NCI-H1930 (cell line): ENCODE data around the gene CACNA2D4.
"Not testable (repeated sequence)": the region's sequence is repeated elsewhere in the genome, so short reads cannot be mapped to it uniquely, and the experiment has no call there.

Experiments
- DNase-seq, 2 experiments: peaks; one replicate each; lab custom pipeline; 2025; lab: John Stamatoyannopoulos, UW

The CACNA2D4 gene, protein sequence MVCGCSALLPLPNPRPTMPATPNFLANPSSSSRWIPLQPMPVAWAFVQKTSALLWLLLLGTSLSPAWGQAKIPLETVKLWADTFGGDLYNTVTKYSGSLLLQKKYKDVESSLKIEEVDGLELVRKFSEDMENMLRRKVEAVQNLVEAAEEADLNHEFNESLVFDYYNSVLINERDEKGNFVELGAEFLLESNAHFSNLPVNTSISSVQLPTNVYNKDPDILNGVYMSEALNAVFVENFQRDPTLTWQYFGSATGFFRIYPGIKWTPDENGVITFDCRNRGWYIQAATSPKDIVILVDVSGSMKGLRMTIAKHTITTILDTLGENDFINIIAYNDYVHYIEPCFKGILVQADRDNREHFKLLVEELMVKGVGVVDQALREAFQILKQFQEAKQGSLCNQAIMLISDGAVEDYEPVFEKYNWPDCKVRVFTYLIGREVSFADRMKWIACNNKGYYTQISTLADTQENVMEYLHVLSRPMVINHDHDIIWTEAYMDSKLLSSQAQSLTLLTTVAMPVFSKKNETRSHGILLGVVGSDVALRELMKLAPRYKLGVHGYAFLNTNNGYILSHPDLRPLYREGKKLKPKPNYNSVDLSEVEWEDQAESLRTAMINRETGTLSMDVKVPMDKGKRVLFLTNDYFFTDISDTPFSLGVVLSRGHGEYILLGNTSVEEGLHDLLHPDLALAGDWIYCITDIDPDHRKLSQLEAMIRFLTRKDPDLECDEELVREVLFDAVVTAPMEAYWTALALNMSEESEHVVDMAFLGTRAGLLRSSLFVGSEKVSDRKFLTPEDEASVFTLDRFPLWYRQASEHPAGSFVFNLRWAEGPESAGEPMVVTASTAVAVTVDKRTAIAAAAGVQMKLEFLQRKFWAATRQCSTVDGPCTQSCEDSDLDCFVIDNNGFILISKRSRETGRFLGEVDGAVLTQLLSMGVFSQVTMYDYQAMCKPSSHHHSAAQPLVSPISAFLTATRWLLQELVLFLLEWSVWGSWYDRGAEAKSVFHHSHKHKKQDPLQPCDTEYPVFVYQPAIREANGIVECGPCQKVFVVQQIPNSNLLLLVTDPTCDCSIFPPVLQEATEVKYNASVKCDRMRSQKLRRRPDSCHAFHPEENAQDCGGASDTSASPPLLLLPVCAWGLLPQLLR

DNA sequence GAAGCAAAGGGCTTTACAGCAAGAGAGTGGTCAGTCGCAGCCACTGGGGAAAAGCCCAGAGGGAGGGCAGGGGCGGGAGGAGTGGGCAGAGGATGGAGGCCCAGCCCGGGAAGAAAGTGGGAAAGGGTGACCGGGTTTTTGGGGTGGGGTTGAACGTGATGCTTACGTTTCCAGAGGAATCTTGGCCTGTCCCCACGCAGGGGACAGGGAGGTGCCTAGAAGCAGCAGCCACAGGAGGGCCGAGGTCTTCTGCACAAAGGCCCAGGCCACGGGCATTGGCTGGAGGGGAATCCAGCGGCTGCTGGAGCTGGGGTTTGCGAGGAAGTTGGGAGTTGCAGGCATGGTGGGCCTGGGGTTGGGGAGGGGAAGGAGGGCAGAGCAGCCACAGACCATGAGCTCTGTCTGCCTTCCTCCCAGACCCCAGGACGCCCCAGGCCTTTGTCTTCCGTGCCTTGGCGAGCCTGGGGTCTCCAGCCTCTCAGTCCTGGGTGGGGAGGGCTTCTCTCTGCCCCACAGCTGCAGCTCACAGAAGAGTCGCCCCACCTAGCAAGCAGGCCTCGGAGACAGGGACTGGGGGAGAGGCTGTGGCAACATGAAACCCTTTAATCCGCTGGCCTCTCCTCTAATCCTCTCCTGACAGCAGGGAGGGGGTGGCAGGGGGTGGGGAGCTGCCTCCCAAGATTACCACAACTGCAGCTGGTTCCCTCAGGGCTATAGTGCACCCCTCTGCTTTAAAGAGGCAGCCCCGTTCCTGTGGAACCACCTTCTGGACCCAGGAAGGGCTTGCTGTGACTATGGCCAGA, at the start of gene CACNA2D4:
TSS of gene CACNA2D4 (minus strand) at position 572 of the 803 bp plus-strand sequence. CDS start at position 393, 179 bp downstream.
- DNase-seq, result no peak

DNA sequence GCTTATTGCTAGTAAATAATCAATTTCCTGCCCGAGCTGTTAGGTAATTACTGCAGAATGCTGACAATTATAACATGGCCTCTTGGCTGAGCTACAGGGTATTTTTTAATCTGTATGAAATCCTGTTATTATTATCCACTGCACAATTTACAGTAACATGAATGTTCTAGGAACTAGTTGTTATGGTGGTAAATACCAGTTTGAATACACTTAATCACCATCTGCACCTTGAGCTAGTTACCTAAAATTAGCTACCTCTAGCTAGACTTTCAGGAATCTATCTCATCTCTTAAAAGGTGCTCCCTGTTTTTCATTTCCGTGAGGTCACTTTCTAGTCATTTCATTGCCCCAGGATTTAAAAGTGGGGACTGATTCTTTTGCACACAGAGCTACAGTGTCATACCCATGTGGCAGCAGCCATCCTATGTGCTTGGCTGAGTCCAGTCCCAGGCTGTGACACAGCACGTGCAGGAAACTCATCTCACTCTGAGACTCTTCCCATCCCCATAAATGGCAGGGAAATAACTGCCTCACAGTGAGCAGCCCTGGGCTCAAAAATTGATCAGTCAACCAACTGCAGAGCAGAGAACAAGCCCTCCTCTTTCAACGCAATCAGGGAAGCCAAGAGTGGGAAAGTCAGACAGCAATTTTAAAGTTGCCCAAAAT, 48.2 kb upstream of the CACNA2D4 start:
- DNase-seq, result no peak

DNA sequence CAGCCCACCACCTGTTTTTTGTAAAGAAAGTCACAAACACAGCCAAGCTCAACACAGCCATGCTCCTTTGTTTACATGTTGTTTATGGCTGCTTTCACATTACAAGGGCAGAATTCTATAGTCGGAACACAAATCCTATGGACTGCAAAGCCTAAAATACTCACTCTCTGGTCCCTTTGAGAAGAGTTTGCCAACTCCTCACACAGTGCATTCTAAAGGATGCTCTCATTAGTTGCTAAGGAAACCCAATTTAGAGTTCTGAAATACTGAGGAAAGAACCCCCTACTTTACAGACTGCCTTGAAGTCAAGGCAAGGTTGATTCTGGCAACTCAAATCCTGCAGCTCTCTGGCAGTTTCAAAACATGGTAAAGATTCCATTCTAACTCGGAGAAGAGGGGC, 47.5 kb upstream of the CACNA2D4 start:
- DNase-seq, result no peak

DNA sequence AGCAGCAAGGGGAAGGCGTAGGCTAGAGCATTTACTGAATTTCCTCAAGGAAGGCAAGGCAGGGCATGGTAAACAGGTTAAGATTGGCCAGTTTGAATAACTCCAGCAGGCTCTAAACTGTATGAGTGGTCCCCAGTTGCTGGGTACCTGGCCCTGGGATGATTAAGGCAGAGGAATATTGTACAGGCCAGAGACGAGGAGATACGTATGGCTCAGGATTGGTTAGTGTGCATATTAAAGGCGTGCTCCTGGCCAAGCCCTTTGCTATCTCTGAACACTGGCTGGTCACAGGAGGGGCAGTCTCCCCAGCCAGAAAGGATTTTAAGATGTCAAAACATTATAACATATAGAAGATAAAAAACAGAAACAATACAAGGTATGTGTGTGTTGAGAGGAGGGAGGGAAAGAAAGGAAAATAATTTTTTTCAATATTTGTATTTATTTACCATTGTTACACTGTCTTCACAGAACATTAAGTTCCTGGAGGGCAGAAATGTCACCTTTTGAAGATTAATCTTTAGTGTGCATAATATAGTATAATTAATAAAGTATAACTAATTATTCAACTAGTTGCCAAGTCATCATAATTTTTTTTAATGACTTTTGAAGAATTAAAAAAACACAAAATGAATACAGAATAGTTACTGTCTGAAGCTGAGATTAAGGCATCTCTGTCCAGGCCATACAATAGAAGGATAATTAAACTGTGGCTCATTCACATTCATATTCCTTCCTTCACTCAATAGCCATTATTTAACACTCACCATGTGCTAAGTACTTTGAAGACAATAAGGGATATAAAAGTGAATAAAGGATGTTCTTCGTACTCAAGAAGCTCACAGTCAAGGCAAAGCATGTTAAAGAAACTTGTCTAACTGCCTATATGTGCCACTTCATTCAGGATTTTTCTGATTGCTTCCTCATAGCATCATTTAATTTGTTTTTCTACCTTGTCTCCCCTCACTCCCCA, 43.9 kb upstream of the CACNA2D4 start:
- DNase-seq, result no peak

DNA sequence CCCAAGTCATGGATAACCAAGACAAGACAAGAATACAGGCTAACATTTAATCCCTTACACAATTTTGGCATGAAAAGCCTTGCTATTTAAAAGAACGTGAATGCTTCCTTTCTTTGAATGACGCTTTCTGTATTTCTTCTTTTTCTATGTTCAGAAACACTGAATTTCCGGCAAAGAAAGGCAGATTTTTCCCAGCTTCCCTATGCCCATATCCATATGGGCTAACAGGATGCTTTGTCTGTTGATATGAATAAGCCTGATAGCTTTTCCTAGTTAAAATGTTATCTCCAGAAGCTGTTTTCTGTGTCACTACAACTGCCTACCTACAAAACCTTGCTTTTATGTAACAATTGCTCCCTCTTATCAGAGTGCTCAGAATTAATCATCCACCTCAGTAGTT, 38.3 kb upstream of the CACNA2D4 start:
- no peak for DNase-seq

DNA sequence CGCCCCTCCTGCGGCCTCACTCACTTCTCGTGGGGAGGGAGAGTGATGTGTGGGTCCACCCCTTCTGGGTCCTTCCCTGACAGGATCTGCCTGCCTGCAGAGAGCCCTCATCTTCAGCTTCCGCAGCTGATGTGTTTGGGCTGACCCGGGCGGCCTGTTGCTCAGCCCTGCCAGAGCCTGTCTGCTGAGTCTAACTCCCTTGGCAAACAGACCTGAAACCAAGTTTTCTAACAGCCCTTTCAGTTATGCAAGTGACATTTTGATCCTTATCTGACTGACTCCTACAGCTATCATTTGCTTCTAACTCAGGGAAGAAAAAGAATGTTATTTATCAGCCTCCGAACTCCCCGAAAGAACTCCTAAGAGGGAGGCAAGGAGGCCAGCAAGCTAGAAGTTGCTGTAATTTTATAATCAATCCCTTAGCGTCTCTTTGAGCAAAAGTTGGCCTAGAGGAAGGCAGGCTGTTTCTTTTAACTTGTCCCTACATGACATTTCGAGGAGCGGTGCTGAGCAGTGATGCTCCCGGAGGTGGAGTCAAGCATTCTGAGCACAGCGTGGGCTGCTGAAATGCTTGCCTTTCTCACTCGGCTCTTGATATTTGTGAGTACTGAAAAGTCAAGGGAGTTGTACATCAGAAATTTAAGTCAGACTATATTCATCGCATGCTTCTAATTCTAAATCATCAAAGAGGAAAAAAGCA, 31.5 kb upstream of the CACNA2D4 start:
- DNase-seq, result no peak

DNA sequence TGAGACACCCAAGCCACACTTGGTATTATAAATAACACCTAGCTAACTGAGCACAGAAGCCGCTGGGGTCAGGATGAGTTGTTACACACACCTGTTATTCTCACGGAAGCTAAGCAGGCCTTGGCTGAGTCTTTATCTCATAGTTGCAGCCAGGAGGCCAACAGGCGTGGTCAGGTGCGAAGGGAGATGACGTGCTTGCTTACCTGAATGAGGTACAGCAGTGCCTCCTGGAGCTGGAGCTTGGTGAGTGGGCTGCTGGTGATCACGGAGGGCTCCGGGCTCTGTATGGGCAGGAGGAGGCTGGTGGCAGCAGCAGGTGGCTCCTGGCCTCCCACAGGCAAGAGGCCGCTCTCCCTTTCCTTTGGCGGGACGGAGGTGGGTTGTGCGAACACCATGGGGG, 30.4 kb upstream of the CACNA2D4 start:
- DNase-seq, result no peak

DNA sequence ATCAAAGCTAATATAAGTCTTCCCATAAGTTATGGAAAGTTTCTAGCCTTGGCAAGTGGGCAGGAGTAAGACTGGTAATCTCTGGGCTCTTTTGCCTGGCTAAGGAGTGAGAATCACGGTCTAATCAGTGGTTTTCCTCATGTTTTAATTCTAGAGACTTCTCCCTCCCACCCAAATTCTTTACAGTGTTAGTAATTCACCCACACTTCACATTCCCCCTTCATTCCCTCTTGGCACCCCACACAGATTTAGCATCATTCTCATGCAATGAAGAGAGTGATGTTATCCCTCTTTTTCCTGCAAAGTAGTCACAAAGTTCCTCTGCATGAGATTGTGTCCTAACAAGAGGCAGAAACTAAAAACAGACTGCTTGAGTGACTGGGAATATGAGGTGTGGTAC, 28.6 kb upstream of the CACNA2D4 start:
- DNase-seq, result no peak

DNA sequence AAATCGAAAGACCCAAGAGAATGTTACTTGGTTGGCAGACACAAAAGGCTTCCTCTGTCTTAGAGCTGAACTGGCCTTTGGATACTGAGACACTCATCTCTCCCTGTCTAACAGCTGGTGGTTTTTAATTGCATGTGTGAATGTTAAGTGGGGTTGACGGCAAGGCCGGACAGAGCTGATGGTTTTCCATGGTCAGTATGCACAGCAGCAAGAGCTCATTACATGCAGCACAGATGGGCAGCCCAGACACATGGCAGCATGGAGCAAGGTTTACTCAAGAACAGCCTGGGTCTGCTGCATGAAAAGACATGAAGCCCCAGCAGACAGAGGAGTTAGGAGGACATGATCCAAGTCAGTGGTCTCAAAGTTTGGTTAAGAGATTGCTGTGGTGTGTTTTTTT, 27.8 kb upstream of the CACNA2D4 start:
- no peak for DNase-seq

DNA sequence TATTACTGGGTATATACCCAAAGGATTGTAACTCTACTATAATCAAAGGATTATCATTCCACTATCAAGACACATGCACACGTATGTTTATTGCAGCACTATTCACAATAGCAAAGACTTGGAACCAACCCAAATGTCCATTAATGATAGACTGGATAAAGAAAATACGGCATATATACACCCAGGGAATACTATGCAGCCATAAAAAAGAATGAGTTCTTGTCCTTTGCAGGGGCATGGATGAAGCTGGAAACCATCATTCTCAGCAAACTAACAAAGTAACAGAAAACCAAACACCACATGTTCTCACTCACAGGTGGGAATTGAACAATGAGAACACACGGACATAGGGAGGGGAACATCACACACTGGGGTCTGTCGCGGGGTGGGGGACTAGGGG, 27.1 kb upstream of the CACNA2D4 start:
- not testable (repeated sequence) for DNase-seq

DNA sequence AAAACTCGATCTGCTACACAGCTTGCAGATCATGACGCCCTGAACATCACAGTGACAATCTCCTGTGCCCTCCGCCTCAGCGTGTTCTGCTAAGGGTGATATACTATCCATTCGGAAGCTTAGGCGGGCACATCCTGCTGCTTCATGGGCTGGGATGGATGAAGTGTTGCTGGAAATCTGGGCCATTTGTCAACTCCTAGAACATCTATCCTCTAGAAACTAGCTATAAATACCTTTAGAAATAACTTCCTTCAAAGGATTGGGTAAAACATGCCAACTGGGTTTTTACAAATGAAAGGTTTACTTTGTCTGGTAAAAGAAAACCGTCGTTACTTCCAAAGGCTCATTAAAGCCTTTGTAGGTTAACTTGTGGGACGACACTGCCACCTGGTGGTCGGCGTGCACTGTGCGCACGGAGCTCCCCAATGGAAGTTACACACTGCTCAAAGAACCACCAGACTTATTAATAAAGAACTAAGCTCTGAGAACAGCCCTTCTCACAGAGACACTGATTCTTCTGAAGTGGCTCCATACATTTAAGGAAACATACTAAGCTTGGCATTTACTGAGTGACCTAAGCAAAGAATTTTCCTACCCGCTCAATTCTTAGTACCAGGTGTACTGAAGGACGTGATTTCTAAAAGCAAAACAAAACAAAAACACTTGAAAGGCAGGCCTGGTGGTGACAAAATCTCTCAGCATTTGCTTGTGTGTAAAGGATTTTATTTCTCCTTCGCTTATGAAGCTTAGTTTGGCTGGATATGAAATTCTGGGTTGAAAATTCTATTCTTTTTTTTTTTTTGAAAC, 21.6 kb upstream of the CACNA2D4 start:
- peak; percentile 36 to 77 for DNase-seq

DNA sequence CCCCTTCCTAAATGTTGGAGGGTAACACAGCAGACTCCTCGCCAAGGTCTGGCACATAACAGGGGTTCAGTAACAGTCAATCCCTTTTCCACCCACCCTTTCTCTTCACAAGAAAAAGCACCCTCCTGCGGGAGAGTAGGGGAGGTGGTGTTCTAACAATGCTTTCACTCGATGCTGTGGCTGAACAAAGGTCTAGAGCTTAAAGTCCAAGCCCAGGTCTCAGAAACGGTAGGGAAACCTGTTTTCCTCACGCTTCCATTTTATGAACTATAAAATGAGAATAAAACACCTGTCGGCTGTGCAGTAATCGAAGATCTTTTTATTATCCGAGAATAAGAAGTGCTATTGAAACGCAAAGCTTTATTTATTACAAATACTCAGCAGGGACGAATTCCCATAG, 20.9 kb upstream of the CACNA2D4 start:
- no peak for DNase-seq

DNA sequence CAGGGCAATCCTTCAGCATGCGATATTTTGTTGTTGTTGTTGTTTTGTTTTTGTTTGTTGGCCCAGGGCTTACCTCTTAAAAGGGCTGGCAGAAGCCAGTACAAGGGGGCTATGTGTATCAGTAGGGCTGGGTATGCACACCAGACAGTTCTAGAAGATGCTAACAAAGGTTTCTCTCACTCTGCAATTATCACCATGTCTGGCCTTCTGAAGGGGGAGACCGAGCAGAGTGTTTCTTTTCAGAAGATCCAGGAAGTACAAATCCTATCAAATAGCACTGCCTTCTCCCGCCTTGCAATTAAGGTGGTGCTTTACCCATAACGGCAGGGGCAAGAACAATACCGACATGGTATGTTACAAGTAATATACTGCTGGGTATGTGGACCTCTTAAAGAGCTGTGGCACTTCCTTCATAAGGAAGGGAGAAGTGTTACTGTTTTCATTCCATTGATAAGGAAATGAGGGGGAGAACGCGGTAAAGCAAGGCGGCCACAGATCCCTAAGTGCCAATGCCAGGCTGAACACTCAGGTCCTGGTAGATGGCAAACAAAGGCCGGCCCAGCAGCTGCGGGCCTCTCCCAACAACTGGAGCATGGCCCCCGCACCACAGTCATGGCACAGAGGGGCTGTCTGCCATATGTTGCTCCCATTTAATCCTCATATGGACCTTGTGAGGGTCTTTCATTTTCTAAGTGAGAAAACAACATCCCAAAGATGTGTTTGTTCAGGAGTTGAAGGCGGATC, 19.2 kb upstream of the CACNA2D4 start:
- no peak for DNase-seq

DNA sequence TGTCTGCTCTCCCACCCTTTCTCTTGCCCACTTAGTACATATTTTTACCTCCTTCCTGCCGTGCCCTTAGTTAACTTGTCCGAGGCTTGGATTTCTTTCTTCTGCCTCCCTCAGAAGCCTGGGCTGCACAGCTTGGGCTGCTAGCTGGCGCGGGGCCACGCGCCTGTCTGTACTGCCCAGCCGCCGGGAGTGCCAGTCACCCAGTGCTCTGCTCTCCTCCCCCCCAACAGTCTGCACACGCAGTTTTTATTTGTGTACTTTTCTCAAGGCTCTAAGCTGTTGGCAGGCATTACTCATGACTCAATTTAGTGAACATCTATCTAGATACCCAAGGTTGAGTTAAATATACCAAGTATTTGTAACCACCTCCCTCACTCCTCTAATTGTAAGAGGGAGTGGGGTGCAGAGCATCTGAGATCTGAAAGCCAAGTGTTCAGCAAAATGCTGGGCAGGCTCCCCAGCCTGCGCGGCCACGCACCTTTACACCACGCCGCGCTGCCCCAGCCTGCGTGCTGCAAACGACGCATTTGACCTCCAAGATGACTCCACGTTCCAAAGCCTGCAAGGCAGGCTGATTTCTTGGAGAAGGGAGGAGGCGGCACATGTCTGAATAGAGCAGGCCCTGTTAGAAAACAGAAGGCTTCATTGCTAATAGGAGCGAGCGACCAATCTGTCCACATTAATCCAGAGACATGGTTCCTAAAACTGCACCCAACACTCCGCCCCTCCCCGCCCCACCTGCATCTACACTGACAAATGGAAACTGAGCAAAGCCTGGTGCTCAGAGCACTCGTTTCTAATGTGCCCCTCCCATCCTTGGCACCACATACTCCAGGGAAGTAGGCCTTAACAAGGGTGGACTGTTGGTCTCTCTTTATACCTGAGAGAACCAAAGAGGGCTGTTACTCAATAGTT, 18.2 kb upstream of the CACNA2D4 start:
- DNase-seq, result no peak

DNA sequence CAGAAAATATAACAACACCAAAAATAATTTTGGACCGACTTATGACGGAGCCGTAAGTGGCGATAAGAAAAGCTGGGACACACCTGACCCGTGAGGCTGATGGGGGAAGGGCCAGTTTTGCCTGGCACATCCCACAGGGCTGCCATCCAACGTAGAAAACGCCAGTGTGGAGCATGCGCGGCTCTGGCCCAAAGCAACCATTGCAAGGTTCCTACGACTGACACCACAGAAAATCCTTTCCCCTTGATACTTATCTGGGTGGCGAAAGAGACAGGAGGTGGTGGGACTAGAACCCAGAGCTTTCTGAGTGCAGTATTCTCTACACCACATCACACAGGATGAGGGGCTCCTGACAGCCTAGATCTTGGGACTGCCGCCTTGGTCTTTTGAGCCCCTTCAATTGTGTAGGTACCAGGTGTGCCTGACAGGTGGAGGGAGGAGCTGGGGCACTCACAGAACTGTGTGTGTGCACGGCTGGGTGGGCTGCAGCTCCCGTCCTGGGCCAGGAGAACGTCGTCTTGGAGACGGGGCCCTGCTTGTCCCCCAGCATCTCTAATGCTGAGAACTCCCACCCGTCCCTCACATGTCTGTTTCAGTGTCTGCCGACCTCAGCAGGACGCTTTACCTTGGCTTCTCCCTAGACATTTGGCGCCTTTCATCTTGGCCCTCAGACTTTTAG, 17.4 kb upstream of the CACNA2D4 start:
- DNase-seq, result no peak

DNA sequence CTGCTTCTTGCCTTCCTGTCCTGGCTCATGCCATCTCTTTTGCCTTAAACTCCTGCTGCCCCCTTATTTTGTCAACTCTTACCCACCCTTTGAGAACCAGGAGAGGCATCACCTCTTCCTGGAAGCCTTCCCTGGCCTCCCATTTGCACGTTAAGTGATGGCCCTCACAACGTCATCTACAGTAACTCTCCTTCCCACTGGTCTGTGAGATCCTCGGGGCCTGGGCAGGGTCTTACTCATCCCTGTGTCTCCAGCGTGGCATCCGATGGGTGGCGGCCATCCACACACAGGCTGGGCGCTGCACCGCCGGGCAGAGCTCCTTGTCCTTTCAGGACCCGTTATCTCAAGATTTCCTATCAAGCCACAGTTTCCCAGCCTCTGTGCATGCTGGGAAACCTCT, 16.8 kb upstream of the CACNA2D4 start:
- no peak for DNase-seq
